ENCODE results near the gene GAS6. TPM values are rescaled to one million over a fixed set of nuclear protein-coding genes. Genes with fewer than 3 reads are reported as not detected.

GAS6 gene
- total and polyA plus RNA-seq, 2 donors (not counting 3 experiments of a cell fraction or from before 2014, with no cell fraction given): 69.2 to 109 TPM

DNA sequence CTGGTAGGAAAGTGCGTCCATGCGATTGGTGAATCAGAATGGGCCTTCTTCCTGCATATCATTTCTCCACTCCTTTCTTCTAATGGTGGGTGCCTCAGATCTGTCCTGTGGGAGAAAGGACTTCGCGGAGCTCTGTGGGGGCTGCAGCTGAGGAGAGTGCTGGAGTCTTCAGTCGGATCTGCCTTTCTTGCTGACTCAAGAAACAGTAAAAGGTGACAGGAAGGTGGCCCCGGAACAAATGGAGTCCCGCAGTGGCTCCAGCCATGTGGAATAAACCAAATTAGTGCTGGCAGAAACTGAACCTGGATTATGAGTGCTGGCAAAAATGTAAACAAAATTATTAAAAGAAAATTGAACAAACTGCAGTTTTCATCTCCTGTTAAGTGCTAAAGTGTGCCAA, 15.1 kb upstream of the GAS6 start:
- H3K4me1 ChIP-seq (ENCODE audit: control insufficient read depth, extremely low read depth, insufficient read depth, low read length): peaks cover 17% of the 10 kb centered on the region
- no peak overlapping the region for H3K27ac ChIP-seq (ENCODE audit: insufficient read depth, low read depth, low read length)
- intact Hi-C loops (cut with micrococcal nuclease): no loop called here
- dilution Hi-C loops (cut with MboI; ENCODE audit: extremely low pct_ligation_motif_present, low sequenced_read_pairs): no loop called here
- no peak overlapping the region for H3K4me2 ChIP-seq (ENCODE audit: insufficient read depth, low read length)
- H3K79me2 ChIP-seq (ENCODE audit: control insufficient read depth, insufficient read depth, low read length): no peaks in the 10 kb centered on the region
- FAIRE-seq: no peak
- ChIA-PET POLR2A (no interaction called here), CTCF (interaction anchor here (1.0 to 1.6 kb wide), 3 partner anchors 12 to 25 kb away, joined by 3 to 5 read pairs (median 4); no protein-coding TSS in a partner anchor)
- BruUV-seq (replicated peaks): no TSS peak
- no peaks in the 10 kb centered on the region for H4K20me1 ChIP-seq (replicated peaks; ENCODE audit: control insufficient read depth, extremely low read depth, insufficient read depth, low read length)
- no peak overlapping the region for H3K4me3 ChIP-seq (replicated peaks in 1 of 3; ENCODE audit: insufficient read depth in 1 of 3, low read depth in 1 of 3, low read length in 3 of 3)
- no peaks in the 10 kb centered on the region for H3K27me3 ChIP-seq (ENCODE audit: control insufficient read depth in 2 of 2, insufficient read depth in 2 of 2, low read length in 2 of 2)
- H3K9me3 ChIP-seq (replicated peaks; ENCODE audit: control insufficient read depth, insufficient read depth, low read length): no peaks in the 10 kb centered on the region
- H2AFZ ChIP-seq (ENCODE audit: low read depth, low read length): no peak overlapping the region
- H3K9me1 ChIP-seq (replicated peaks; ENCODE audit: control insufficient read depth, extremely low read depth, insufficient read depth, low read length): no peaks in the 10 kb centered on the region
- no peak for DNase-seq (ENCODE audit: low read depth, low spot score)
- no peak overlapping the region for H3K9ac ChIP-seq (replicated peaks; ENCODE audit: extremely low read depth, insufficient read depth, low read length)
- no peak for TF ChIP-seq MAX (IDR thresholded peaks at IDR 0.05; ENCODE audit: insufficient read depth, insufficient read length)
- no peak for TF ChIP-seq POLR2AphosphoS5 (IDR thresholded peaks at IDR 0.05; ENCODE audit: insufficient read depth, low read depth, low read length)
- no peak for TF ChIP-seq FOS (IDR thresholded peaks at IDR 0.05; ENCODE audit: borderline replicate concordance, insufficient read depth, low read length)
- no peak for TF ChIP-seq CTCF (IDR thresholded peaks at IDR 0.05; ENCODE audit: extremely low read depth in 1 of 2, insufficient read depth in 1 of 2, low read depth in 1 of 2, low read length in 2 of 2)
- no peak for TF ChIP-seq MYC (IDR thresholded peaks at IDR 0.05; ENCODE audit: low read depth, low read length)
- no peak for TF ChIP-seq JUN (IDR thresholded peaks at IDR 0.05; ENCODE audit: borderline replicate concordance, insufficient read depth, insufficient read length, low read depth)
- TF ChIP-seq POLR2A (IDR thresholded peaks at IDR 0.05; ENCODE audit: low read depth, low read length): no peak
- no peak for TF ChIP-seq EZH2 (IDR thresholded peaks at IDR 0.05; ENCODE audit: borderline replicate concordance, low read depth, low read length, severe bottlenecking)
- no peak for TF ChIP-seq GATA2 (IDR thresholded peaks at IDR 0.05; ENCODE audit: insufficient read depth, insufficient read length, low read depth, low read length)
- H3K36me3 ChIP-seq (ENCODE audit: control insufficient read depth in 2 of 2, extremely low read depth in 1 of 2, insufficient read depth in 2 of 2, low read length in 2 of 2): no peaks in the 10 kb centered on the region

Data from endothelial cell of umbilical vein (primary cell).